HG02943 (cell line): ENCODE data around the gene CRACDL.

Experiments
- ATAC-seq: cut with Tn5 transposase; IDR thresholded peaks from one replicate; pipeline ENCODE4 v1.9.1; 2021; ENCODE audit warnings: mild to moderate bottlenecking, low read depth, moderate library complexity; ENCODE audit not compliant: unreplicated experiment

Gene CRACDL

DNA sequence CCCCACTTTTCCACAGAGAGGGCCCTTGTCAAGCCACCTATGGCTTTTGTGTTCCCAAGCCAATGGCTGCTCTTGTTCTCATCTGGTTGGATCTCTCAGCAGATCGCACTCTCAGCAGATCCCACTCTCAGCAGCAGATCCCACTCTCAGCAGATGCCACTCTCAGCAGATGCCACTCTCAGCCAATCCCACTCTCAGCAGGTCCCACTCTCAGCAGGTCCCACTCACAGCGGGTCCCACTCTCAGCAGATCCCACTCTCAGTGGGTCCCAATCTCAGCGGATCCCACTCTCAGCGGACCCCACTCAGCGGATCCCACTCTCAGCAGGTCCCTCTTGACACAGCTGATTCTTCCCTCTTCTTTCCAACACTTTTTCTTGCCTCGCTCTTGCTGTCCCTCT is 145.8 kb downstream of the CRACDL start:
- no peak for ATAC-seq

DNA sequence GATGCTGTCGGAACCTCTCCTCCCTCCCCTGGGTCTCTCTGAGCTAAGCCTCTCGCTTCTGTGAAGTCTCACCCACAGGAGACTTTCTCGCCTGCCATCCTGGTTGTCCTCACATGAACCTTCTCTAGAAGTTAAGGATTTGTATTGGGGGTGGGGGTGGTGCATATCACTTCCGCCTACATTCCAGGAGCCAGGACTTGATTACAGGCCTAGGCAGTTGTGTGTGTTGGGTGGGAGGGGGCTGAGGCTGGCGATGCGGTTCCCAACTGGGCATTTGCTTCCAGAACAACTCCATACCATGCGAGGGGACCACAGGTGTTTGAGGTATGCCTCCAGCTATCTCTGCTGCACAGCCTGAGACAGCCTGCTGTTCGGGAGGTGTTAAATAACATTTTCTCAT is 148.3 kb downstream of the CRACDL start:
- ATAC-seq: no peak

DNA sequence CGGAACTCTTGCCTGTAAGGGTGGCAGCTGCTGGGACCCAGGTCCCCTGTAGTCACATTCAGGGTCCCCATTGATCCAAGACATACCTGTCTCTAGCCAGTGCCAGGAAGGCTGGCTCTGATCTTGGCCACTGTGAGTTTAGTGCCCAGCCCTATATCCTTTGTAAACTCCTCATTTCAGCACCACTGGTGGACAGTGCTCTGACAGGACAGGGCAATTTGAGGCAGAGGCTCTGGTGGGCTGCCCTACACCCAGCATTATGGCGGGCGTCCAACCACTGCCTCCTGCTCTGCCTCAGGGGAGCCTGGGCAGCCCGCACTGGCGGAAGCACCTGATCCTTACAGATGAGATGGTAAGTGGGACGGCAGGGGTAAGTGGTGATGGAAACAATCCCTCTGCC is 149.8 kb downstream of the CRACDL start:
- no peak for ATAC-seq

DNA sequence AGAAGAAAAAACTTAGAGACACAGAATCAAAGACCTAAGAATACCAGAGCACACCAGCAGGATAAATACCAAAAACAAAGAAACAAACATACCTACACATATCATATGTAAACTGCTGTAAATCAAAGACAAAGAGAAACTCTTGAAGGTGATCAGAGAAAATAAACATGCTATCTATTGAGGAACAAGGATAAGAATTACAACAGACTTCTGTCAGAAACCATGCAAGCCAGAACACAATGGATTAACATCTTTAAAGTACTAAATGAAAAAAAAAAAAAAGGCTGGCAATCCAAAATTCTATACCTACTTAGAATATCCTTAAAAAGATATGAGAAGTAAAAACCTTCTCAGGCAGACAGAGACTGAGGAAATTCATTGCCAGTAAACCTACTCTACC is 153.5 kb downstream of the CRACDL start:
- ATAC-seq: no peak

DNA sequence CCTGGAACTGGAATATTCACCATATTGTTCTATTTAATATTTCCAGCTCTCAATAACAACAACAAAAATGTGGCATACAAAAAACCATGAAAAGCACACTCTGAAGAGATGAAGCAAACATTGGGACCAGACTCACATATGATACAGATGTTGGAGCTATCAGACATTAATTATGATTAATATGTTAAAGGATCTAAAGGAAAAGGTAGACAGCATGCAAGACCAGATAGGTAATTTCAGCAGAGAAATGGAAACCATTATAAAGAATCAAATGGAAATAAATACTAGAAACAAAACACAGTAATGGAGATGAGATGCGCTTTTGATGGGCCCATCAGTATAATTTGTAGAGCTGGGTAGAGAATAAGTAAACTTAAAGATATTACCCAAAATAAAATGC is 154.2 kb downstream of the CRACDL start:
- no peak for ATAC-seq

DNA sequence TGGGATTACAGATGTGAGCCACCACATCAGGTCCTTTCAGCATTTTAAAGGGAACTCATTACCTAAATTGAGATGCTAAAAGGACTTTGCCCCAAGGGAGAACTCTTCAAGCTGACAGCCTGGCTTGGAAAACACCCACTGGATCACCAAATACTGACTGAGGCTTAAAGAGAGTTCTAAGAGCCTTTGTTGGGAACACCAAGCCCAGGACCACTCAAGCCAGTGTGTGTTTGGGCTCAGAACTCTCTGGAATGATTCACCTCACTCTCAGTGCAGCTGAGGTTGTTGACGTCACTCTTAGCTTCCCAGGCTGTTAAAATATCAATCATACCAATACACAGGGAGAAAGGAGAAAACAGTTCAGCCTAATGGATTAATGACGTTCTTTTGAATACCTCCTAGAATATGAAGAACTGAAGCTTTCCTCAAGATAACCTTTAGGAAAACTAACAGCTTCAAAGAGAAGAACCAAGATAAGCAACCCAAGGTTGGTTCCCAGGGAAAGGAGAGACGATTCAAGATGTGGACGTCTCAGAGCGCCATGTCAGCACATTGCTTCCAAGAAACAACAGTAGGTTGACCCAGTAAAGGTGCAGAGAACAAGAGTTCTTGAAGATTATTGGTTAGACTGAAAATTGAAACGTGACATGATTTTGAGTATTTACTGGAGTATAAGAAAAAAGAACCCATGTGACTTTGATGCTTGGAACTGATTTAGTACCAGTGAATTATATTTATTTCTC is 157.1 kb downstream of the CRACDL start:
- no peak for ATAC-seq

DNA sequence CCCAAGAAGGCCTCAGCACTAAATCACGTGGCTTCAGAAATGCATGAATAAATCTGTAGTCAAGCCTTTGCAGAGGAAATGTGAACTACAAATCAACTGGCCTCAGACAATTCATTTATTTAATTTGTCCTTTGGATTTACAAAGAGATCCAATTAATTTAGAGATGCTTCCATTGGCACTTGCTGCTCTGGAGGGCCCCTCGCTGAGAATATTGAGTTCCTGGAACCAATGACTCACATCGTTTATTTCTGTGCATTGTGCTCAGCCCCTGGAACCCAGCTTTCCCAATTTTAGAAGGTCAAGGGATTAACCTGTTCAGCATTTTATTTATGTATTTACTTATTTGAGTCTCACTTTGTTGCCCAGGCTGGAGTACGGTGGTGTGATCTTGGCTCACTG is 157.9 kb downstream of the CRACDL start:
- ATAC-seq: no peak

DNA sequence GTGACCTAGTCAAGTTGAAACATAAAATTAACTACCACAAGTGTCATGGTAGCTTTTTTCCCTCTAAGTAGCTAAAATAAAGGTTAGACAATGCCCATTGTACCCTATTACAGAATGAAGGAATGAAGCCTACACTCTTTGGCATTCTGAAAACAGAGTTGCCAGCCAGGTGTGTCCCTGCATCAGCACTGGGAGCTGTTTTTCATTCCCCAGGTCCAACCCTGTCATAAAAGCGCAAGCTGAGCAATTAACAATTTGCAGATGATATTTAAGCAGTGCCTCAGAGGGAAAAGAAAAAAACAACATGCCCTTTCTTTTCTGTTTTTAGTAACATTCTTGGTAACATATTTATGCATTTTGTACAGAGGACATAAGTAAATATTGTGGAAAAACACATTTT is 158.3 kb downstream of the CRACDL start:
- no peak for ATAC-seq

DNA sequence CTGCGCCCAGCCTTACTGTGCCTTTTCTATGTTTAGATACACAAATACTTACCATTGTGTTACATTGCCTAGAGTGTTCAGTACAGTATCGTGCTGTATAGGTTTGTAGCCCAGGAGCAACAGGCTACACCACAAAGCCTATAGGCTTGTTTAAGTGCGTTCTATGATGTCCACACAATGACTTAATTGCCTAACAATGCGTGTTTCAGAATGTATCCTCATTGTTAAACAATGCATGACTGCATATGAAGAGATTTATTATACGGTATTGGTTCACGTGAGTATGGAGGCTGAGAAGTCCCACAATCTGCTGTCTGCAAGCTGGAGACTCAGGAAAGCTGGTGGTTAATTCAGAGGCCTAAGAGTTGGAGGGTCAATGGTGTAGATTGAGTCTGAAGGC is 158.9 kb downstream of the CRACDL start:
- ATAC-seq: no peak

DNA sequence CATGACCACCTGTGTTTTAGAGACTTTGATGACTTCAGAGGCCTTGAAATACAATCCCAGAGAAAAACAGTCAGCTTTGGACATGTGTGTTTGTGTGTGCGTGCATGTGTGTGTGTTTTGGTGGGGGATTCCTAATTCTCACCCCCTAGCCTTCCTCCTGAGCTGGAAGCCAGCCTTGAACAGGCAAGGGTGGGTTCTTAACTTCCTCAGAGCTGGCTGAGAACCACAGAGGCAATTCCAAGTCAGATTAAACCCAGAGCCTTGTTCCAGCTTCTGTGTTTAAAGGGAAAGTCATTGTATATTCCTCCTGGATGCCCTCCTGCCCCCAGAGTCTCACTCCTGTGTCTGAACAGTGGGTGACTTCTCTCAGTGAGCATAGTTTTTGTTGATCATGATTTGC is 159.9 kb downstream of the CRACDL start:
- ATAC-seq: no peak

DNA sequence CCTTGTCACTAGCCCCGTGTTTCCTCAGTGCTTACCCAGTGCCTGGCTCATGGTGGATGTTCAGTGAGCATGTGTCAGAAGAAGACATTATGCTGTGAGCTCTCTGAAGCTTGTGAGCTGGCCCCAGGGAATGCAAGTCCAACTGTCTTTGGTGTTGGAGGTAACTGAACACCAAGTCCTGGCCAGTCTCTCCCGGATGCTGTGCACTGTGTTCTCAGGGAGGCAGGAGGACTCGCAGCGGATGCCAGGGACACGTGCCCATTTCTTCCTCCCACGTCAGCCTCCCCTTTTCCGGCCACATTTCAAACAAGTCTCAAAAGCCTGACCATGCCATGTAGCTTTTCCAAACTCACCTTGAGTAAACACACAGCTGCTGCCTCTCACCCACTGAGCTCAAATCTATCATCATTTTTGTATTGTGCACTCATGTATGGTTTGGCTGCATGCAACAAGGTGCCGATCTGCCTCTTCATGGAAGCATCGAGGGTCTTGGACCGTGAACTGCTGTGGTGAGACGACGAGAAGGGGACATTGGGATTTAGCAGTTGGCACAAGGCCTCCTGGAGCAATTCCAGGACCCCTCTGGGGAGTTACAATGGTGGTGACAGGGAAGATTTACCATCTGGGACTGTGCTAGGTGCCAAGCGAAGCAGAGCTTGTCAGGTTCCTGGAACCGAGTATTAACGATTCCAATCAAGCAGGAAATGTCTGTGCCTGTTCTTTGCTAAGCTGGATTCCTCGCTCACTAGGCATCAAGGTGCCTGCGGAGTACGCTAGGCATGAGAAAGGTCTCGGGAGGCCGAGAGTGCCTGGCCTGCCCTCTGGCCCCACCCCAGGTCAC is 160.7 kb downstream of the CRACDL start:
- ATAC-seq: no peak

DNA sequence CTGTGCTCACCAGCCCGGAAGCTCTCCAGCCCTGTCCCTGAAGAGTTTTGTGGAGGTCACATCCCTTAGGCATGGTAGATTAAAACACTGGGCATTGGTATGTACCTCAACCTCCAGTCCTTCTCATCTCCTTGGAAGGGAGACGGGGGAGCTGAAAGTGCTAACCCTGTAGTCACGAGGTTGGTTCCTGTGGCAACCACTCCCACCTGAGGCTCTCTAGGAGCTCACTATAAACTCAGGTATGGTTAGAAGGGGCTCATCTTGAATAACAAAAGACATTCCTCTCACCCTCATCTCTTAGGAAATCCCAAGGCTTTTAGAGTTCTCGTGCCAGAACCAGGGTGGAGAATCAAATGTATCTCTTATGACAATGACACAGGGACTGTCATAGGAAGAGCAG is 162.1 kb downstream of the CRACDL start:
- ATAC-seq: no peak

DNA sequence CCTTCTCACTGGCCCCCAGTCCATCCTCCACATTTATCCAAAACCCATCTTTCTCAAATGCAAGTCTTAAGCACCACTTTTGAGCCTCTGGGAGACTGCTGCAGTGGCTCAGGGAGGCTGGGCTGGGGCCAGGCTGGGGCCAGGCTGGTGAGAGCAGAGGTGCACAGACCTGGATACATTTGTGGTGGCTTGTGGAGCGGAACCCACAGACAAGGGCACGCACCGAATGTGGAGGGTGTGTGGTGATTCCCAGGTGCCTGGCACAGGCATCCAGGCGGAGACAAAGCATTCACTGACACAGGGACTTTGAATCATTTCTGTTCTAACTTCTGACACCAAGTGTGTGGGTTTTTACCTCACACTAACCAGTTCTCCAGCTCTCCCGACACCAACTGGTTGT is 162.9 kb downstream of the CRACDL start:
- ATAC-seq: no peak

DNA sequence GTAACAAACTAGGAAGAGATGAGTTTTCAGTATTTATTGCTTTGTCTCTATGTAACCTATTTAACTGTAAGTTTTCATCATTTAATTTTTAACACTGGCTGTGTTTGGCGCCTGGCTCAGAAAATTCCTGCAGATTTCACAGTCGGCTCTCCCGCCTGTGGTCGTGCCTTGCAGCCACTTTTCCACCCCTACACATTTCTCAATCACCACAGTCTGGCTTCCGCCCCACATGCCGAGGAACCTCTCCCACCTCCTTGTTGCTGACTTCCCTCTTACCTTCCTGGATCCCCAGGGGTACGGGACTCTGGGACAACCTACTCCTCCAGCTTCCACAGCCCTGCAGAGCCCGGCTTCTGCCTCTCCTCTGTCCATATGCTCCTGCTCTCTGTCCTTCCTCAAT is 163.5 kb downstream of the CRACDL start:
- ATAC-seq: no peak

DNA sequence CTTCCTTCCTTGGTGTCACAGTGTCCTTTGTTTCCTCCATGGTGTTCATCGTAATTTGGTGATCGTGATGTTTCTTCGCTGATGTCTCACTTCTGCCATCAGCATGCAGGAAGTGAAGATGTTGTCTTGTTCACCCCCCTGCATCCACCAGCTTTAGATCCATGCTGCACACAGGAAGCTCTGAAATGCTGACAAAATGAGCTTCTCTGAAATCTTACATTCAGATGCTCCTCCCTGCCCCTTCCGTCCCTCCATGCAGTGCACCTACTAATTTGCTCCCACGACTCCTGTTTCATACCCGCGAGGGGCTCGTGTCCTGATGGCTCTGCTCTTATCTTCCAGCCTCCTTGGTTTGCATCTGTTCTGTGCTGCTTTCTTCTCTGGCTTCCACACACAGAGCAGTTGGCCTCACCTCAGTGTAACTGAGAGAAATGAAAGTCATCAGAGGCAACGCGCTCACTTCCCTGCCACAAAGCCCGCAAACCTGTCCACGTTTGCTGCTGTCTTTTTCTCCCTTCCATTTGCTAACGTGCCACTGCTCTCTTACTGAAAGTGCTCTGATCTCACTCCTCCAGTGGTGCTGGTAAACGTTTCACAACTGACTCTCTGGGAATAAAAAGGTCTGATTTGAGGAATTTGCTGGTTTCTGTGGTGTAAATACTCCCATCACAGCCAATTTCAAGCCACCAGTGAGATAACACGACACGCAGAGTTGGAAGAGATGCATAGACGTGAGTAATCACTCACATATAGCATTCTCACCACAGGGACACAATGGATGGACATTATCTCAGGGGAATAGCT is 164.1 kb downstream of the CRACDL start:
- no peak for ATAC-seq

DNA sequence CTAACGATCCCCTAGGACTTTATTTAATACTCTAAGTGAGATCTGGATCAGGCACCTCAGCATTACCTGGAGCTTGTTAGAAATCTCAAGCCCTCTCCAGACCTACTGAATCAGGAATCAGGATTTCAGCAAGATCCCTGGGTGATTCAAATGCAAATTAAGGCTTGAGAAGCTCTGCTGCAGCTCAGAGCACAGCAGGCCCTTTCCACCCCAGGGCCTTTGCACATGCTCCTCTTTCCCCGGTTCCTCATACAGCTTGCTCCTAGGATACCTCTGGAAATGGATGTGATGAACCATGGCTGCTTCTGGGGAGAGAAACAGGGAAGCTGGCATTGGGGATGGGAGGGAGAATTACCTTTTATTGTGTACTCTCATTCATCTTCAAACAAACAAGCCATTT is 164.8 kb downstream of the CRACDL start:
- no peak for ATAC-seq

DNA sequence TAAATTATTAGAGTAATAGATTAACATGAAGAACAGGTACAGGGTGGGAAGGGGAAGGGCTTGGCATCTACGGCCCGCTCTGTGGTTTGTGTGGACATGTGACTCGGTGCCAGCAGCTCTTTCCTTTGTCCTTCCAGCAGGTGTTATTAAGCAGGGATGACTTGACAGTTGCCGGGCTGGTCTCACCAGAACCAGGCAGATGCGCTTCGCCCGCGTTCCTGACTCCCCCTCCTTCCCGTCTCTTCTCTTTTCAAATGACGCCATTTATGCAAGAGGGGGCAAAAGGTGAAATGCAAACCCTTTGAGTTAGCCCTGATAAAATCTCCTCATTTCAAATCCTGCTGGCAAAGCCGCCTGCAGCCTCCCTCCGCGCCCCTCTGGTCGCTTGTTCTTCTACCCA is 166.2 kb downstream of the CRACDL start:
- ATAC-seq: no peak

DNA sequence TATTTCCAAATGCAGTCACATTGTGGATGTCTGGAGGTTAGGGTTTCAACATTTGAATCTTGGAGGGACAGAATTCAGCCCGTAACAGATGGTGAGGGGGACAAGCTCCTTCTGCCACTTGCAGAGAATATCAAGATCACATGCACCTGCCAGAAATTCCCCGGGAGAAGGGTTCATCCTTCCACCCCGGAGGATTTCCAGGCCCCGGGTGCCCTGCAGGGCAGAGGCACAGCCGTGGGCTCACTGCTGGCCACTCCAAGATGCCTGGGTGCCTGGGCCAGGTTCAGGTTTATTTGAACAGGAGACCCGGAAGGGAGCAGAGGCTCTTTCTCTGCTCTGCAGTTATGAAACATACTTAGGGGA is 166.9 kb downstream of the CRACDL start:
- ATAC-seq: no peak

DNA sequence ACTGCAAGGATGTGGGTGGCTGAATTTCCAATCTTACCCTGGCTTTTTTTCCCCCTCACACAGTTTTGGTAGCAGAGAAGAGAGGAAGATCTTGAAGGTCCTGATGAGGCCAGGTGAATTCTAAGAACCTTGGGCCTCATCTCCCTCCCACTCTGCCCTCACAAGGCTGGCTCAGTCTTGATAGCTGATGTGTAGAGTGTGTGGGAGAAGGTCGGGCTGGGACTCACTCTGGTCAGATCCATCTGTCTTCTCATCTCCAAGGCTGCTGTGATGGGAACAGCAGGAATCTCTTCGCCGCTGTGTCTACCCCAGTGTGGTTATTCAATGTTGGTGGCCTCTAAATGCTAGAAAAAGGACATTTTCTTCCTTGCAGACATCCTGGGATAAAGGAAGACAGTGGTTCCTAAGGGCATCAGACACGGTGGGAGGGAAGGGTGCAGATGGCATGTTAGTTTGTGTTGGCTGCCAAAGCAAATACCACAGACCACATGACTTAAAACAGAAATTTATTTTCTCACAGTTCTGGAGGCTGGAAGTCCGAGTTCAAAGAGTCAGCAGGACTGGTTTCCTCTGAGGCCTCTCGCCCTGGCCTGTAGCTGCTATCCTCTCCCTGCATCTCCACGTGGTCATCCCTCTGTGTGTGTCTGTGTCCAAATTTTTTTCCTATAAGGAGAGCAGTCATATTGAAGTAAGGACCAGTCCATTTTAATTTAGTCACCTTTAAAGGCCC is 167.5 kb downstream of the CRACDL start:
- no peak for ATAC-seq

DNA sequence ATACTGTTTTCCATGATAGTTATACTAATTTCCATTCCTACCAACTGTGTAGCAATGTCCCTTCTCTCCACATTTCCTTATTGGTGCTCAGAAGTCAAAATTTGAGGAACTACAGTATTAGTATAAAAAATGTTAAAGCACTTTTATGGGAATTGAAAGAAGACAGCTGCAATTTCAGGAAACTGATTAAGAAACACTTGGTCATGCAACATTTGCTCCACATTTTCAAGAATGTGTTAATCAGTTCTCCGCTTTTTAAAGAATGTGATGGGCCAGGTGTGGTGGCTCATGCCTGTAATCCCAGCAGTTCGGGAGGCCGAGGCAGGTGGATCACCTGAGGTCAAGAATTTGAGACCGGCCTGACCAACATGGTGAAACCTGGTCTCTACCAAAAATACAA is 171.5 kb downstream of the CRACDL start:
- ATAC-seq: no peak
